GM18909 (cell line): ENCODE measurements around the gene CTRB1.

Experiments
- ATAC-seq: cut with Tn5 transposase; IDR thresholded peaks from one replicate; pipeline ENCODE4 v1.9.1; 2021; ENCODE audit warnings: mild to moderate bottlenecking; ENCODE audit not compliant: unreplicated experiment, poor library complexity

The CTRB1 gene

DNA sequence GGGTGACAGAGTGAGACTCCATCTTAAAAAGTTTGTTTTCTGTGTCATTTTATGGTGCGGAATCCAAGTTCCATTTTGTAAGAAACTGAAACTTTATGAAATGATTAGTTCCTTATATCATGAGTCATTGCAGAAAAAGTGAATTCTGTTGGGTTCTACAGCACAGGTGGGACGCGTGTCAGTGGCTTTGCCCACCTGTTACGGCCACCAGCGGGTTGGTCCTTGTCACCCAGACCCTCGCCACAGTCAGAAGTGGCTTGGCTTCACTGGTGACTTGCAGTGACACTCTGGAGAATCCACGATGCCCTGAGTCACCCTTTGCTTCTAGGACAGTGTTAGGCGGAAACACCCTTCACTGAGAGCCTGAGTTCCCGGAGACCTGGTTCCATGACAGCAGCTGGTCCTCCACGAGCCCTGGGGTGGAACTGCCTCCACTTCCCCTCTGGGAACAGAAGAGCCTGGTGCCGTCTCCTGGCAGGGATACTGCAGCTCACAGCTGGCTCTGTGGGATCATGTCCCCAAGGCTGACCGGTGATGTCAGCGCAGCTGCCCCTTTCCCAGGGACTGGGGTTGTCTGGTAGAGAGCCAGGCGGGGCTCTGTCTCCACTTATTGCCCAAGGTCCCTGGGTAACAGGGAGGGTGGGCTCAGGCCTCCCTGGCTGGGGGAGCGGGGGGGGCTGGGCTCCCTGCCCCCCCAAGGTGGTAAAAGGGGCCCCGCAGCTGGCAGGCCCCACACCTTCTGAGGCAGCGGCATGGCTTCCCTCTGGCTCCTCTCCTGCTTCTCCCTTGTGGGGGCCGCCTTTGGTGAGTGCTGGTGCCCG, at the start of gene CTRB1:
TSS of gene CTRB1 (plus strand) at position 733 of the 821 bp plus-strand sequence. CDS start at position 753, 20 bp downstream.
- ATAC-seq = peak; percentile 77

GRCh38 chr16:75169899-75170405, 48.8 kb upstream of the CTRB1 start:
- no peak for ATAC-seq

GRCh38 chr16:75172578-75172977, 46.2 kb upstream of the CTRB1 start:
- ATAC-seq = no peak

- ATAC-seq = no peak
Measured at GRCh38 chr16:75175074-75175473, 43.7 kb upstream of the CTRB1 start.

- no peak for ATAC-seq
Measured at GRCh38 chr16:75176926-75177325, 41.9 kb upstream of the CTRB1 start.

DNA sequence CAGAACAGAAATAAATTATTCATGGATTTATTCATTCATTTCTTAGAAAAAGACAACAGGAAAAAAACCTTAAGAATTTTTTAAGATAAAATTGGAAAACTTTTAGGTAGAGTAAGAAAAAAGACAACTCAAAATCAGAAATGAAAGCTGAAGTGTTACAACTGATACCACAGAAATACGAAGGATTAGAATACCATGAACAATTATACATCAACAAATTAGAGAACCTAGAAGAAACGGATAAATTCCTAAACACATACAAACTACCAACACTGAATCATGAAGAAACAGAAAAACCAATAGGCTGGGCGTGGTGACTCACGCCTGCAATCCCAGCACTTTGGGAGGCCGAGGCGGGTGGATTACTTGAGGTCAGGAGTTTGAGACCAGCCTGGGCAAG, 39.6 kb upstream of the CTRB1 start:
- no peak for ATAC-seq

- no peak for ATAC-seq
Measured at GRCh38 chr16:75181630-75182029, 37.2 kb upstream of the CTRB1 start.

DNA sequence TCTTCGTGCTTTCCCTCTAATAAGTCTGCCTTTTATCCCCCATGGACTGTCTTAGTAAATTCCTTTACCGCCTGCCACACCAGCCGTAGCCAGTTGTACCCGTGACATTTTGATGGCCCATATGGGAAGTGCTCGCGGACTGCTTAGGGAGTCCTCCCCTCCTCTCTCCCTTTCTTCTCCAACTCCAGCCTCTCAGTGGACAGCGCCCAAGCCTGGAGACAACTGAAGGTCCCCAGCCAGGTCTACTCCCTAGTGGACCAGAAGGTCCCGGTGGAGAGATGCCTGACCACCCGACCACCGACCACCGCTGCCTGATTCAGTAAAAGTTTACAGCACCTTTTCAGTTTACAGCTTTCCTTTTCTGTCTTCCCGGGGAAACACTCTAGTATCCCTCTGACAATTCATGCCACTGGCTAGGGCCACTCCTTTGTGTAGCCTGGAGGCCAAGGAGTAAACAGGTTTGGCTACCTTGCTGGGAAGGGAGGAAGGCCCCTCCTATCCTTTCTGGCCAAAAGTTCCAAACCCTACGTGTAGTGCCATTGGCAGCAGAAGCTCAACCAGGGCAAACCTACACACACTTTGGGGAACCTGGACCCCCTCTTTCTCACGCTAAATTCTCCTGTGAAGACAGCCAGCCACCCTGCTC, 29.8 kb upstream of the CTRB1 start:
- no peak for ATAC-seq

DNA sequence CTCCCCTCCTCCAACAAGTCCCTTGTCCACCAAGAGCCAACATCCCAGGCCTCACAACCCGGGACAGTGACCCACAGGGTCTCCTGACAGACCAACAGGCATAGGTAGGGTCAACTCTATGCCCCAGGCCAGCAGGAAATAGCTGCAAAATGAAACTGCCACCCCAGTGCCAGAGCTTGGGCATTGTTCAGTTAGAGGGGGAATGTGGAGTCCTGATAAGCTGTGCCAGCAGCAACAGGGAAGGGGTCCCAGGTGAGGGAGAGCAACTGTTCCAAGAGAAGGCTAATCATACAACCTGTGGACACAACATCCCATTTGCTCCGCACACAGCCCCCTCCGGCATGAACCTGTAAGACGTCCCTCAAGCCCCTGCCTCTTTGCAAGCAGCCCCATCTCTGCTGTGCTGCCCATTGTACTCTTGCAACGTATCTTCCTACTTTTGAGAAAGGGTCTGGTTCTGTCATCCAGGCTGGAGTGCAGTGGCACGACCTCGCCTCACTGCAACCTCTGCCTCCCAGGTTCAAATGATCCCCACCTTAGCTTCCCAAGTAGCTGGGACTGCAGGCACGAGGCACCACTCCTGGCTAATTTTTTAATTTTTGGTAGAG, 29.0 kb upstream of the CTRB1 start:
- no peak for ATAC-seq

DNA sequence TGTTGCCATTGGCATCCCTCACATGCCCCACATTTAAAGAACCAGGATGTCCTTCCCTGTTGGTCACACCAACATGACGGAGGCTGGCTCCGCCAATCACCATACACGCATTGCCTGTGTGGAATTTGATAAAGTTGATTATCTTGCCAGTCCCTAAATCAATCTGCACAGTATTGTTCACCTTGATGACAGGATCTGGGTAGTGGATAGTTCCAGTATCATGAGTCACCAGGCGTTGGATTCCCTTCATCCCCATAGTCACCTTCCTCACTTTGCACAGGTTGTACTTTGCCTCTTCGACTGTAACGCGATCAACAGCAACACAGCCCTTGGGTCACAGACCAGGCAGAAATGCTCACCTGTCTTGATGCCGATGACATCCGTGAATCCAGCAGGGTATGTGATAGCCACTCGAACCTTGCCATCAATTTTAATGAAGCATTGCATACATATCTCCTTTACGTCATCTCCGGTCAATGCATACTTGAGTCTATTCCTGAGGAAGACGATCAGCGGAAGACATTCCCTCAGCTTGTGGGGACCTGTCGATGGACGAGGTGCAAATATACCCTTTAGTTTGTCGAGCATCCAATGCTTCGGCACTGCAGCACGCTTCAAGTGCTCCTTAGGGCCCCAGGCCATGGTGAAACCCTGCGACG, 26.1 kb upstream of the CTRB1 start:
- no peak for ATAC-seq

DNA sequence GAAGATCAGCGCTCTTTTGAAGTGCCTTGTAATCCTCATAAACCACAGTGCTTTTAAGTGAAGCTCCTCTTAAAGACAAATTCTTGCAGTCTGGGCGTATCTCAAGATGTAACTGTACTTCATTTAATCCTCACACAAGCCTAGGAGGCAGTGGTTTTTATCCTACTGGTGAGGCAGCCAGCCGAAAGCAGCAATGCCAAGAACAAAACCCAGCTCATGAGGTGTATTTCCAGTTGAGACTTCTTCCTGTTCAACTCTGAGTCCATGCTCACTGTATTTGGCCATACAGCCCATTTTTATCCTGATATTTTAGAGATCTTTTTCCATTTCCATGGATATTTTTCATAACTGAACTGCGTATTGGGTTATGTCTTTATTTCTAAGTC, 25.5 kb upstream of the CTRB1 start:
- ATAC-seq = no peak

GRCh38 chr16:75193730-75194444, 24.9 kb upstream of the CTRB1 start:
- no peak for ATAC-seq

- no peak for ATAC-seq
Measured at GRCh38 chr16:75195811-75196790, 22.7 kb upstream of the CTRB1 start.

DNA sequence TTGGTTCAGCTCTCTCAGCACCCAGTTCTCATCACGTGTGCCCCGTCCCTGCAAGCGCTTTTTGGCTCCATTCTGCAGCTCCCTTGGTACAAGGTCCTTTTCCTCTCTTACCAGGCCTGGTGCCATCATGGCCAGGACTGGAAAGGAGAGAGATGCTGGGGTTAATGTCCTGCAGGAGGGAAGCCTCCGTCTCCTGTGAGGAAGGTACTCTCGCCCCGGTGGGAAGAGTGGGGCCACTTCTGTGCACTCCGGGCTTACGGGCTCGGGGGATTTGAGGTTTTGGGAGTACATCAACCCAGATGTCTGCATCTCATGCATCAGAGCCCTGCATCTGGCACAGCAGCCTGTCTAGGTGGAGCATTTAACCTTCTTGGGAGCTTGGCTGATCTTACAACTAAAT, 22.0 kb upstream of the CTRB1 start:
- ATAC-seq = no peak

DNA sequence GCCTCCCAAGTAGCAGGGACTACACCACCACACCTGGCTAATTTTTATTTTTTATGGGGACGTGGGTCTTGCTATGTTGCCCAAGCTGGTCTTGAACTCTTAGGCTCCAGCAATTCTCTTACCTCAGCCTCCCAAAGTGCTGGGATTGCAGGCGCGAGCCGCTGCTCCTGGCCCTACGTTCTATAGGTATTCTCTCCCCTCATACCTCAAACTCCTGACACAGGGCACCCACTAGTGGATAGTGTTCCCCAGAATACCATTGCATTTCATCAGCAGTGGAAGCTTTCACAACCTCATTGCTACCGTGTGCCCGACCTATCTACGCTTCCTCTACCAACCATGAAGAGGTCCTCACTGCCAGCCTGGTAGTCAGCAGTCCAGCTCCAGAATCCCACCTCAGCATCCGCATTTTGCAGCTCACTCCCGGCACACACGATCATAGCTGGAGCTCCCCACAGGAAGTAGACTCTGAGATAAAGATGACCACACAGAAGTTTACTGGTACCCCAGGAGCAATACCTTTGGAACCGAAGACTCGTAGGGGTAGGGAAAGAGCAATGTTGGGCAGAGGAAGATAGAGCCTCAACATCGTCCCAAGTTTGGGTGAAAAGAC, 21.2 kb upstream of the CTRB1 start:
- ATAC-seq = no peak

DNA sequence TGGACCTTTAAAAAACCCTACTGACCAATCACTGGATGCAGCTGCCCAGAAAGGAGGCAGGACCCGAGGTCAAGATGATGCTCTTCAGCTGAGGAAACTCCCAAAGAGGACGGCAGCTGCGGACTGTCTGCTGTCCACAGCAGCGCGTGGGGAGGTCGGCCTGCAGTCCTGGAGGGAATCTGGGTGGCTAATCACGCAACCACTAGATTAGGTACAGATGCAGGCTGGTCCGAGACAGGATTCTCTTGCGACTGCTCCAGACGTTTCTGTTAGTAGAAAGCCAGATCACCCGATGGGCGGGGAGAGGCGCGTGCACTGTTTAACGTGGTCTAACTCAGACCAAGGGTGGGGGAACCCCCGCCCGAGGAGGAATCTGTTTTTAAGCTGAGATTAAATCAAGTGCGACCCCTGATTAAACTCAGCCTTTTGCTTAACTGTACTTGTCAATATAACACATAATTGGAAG, 20.6 kb upstream of the CTRB1 start:
- ATAC-seq = no peak

GRCh38 chr16:75202069-75202590, 16.7 kb upstream of the CTRB1 start:
- no peak for ATAC-seq

DNA sequence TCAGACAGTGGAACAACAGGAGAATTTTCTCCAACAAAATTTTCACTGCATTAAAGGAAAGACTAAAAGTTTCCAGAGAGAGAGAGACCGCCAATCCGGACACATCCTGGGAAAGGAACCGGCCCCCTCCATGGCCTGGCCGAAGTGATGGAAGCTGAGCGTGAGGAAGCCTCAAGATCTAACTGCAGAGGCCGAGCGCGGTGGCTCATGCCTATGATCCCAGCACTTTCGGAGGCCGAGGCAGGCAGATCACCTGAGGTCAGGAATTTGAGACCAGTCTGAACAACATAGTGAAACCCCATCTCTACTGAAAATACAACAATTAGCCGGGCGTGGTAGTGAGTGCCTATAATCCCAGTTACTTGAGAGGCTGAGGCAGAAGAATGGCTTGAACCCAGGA, 15.7 kb upstream of the CTRB1 start:
- no peak for ATAC-seq
